ENCODE data around the gene IL1RAPL2.

- TF ChIP-seq CTCF (IDR thresholded peaks at IDR 0.05; ENCODE audit: low read depth, low read length): no peak
- TF ChIP-seq EZH2phosphoT487 (IDR thresholded peaks at IDR 0.05; ENCODE audit: low read depth): no peak
These were observed 1130.9 kb downstream of the IL1RAPL2 start for GRCh38 chrX:105696870-105697269.

Data from OCI-LY3 (cell line).